ENCODE measurements around the gene PRDX5.

Gene PRDX5

DNA sequence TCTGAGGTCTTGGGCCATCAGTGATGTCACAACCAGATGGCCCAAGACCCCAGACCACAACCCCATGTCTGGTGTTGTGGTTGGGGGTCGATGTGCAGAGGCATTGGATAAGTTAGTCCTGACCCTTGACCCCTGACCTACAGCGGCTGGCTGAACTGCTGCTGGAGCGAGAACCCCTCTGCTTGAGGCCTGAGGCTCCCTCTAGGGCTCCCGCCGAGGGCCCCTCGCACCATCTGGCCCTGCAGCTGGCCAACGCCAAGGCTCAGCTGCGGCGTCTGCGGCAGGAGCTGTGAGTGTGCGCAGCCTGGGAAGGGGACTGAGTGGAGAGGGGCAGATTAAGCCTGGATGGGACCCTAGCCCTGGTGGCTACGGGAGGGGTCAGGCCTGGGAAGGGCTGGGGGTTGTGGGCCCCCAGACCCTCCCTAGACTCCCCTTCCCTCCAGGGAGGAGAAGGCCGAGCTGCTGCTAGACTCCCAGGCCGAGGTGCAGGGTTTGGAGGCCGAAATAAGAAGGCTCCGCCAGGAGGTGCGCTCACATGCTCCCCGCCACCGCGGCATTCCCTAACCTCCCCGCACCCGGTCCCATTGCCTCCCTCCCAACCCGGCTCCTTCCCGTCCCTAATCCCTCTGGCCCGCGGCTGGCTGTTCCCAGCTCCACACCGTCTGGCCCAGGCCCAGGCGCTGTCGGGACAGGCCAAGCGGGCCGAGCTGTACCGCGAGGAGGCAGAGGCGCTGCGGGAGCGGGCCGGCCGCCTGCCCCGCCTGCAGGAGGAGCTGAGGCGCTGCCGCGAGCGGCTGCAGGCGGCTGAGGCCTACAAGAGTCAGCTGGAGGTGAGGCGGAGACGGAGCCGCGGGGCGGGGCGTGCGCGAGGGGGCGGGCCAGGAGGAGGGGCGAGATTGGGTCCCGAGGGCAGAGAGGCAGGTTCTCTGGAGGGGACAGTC lies 24.2 kb downstream of the PRDX5 start:
- peaks cover 13% of the 10 kb centered on the region for H3K4me1 ChIP-seq (ENCODE audit: insufficient read depth, low read length, poor library complexity, severe bottlenecking)
- H3K4me3 ChIP-seq (ENCODE audit: low read length, poor library complexity, severe bottlenecking), result no peak overlapping the region
- H3K9me2 ChIP-seq (replicated peaks; ENCODE audit: low read depth, low read length), result no peaks in the 10 kb centered on the region
- peaks cover 21% of the 10 kb centered on the region; the same call in 1 of the 2 replicates for H3K79me2 ChIP-seq (ENCODE audit: insufficient read depth, low read length)
- TF ChIP-seq, protein P1, sequence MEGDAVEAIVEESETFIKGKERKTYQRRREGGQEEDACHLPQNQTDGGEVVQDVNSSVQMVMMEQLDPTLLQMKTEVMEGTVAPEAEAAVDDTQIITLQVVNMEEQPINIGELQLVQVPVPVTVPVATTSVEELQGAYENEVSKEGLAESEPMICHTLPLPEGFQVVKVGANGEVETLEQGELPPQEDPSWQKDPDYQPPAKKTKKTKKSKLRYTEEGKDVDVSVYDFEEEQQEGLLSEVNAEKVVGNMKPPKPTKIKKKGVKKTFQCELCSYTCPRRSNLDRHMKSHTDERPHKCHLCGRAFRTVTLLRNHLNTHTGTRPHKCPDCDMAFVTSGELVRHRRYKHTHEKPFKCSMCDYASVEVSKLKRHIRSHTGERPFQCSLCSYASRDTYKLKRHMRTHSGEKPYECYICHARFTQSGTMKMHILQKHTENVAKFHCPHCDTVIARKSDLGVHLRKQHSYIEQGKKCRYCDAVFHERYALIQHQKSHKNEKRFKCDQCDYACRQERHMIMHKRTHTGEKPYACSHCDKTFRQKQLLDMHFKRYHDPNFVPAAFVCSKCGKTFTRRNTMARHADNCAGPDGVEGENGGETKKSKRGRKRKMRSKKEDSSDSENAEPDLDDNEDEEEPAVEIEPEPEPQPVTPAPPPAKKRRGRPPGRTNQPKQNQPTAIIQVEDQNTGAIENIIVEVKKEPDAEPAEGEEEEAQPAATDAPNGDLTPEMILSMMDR (conservative IDR thresholded peaks at IDR 0.05; ENCODE audit: low read length), result no peak
- no peak for TF ChIP-seq EZH2phosphoT487 (IDR thresholded peaks at IDR 0.05; ENCODE audit: borderline replicate concordance)
- H3K4me2 ChIP-seq (ENCODE audit: low read depth, low read length, poor library complexity, severe bottlenecking), result no peak overlapping the region
- peaks cover 22% of the 10 kb centered on the region for H4K20me1 ChIP-seq (ENCODE audit: insufficient read depth, low read length, poor library complexity, severe bottlenecking)
- H2AFZ ChIP-seq (ENCODE audit: low read length), result no peak overlapping the region
- no peaks in the 10 kb centered on the region for H3F3A ChIP-seq (ENCODE audit: low read depth)
- no peaks in the 10 kb centered on the region for H3K27me3 ChIP-seq (ENCODE audit: insufficient read depth, low read length, poor library complexity, severe bottlenecking)
- no peaks in the 10 kb centered on the region for H3K9me3 ChIP-seq (ENCODE audit: insufficient read depth, low read depth, low read length)
- no peak overlapping the region for H3K9ac ChIP-seq (ENCODE audit: low read depth, low read length, poor library complexity, severe bottlenecking)
- no peaks in the 10 kb centered on the region; the same call in 1 of the 2 replicates for H3K36me3 ChIP-seq (ENCODE audit: insufficient read depth, low read length)

DNA sequence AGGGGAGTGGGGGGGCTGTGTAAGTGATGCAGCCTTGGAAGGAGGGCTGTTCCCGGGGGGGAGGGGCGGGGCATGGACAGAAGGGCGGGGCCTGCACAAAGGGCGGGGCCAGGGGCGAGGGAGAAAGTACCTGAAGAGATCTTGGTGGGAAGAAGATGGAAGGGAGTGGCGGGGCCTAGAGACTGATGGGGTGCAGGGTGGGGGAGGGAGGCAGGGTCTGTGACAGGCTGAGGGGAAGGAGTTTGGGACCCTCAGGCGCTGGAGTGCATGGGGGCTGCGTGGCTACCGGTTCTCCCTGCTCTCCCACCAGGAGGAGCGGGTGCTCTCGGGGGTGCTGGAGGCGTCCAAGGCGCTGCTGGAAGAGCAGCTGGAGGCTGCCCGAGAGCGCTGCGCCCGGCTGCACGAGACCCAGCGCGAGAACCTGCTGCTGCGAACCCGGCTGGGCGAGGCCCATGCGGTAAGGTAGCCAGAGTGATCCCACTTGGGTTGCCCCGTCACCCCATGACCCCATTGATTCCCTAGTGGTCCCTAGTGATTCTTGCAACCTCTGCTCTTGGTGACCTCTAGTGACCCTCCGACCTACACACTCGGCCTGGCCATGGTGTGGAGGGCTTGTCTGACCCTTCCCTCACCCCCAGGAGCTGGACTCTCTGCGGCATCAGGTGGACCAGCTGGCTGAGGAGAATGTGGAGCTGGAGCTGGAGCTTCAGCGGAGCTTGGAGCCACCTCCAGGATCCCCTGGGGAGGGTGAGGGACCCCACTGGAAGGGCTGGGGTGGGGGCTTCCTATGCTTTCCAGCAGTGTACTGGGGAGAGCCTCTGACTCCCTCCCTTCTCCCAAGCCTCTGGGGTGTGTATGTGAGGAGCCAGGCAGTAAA lies 25.2 kb downstream of the PRDX5 start:
- peaks cover 22% of the 10 kb centered on the region for H4K20me1 ChIP-seq (ENCODE audit: insufficient read depth, low read length, poor library complexity, severe bottlenecking)
- no peaks in the 10 kb centered on the region for H3K27me3 ChIP-seq (ENCODE audit: insufficient read depth, low read length, poor library complexity, severe bottlenecking)
- no peak overlapping the region for H2AFZ ChIP-seq (ENCODE audit: low read length)
- H3K4me1 ChIP-seq (ENCODE audit: insufficient read depth, low read length, poor library complexity, severe bottlenecking), result peaks cover 16% of the 10 kb centered on the region
- no peak overlapping the region for H3K9ac ChIP-seq (ENCODE audit: low read depth, low read length, poor library complexity, severe bottlenecking)
- no peaks in the 10 kb centered on the region for H3K9me3 ChIP-seq (ENCODE audit: insufficient read depth, low read depth, low read length)
- TF ChIP-seq EZH2phosphoT487 (IDR thresholded peaks at IDR 0.05; ENCODE audit: borderline replicate concordance), result no peak
- TF ChIP-seq, protein P1 (conservative IDR thresholded peaks at IDR 0.05; ENCODE audit: low read length), result no peak
- no peak overlapping the region for H3K4me2 ChIP-seq (ENCODE audit: low read depth, low read length, poor library complexity, severe bottlenecking)
- peaks cover 21% of the 10 kb centered on the region; the same call in 1 of the 2 replicates for H3K79me2 ChIP-seq (ENCODE audit: insufficient read depth, low read length)
- no peak overlapping the region for H3K4me3 ChIP-seq (ENCODE audit: low read length, poor library complexity, severe bottlenecking)
- no peaks in the 10 kb centered on the region for H3K9me2 ChIP-seq (replicated peaks; ENCODE audit: low read depth, low read length)
- no peaks in the 10 kb centered on the region for H3F3A ChIP-seq (ENCODE audit: low read depth)
- no peaks in the 10 kb centered on the region; the same call in 1 of the 2 replicates for H3K36me3 ChIP-seq (ENCODE audit: insufficient read depth, low read length)

DNA sequence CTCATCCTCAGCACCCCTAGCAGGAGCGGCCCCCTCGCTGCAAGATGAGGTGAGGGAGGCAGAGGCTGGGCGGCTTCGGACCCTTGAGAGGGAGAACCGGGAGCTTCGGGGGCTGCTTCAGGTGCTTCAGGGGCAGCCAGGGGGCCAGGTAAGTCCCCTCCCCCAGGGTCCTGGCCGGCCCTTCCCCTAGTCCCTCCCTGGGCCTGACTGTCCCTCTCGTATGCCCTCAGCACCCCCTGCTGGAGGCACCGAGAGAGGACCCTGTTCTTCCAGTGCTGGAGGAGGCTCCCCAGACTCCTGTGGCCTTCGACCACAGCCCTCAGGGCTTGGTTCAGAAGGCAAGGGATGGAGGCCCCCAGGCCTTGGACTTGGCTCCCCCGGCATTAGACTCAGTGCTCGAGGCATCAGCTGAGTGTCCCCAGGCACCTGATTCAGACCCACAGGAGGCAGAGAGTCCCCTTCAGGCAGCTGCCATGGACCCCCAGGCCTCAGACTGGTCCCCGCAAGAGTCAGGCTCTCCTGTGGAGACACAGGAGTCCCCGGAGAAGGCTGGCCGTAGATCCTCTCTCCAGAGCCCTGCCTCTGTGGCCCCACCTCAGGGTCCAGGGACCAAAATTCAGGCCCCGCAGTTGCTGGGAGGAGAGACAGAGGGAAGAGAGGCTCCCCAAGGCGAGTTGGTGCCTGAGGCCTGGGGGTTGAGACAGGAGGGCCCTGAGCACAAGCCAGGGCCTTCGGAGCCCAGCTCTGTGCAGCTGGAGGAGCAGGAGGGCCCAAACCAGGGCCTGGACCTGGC lies 26.0 kb downstream of the PRDX5 start:
- no peaks in the 10 kb centered on the region for H3K9me2 ChIP-seq (replicated peaks; ENCODE audit: low read depth, low read length)
- no peaks in the 10 kb centered on the region for H3K27me3 ChIP-seq (ENCODE audit: insufficient read depth, low read length, poor library complexity, severe bottlenecking)
- TF ChIP-seq, protein P1 (conservative IDR thresholded peaks at IDR 0.05; ENCODE audit: low read length), result peak; percentile 51
- no peak for TF ChIP-seq EZH2phosphoT487 (IDR thresholded peaks at IDR 0.05; ENCODE audit: borderline replicate concordance)
- H3K9me3 ChIP-seq (ENCODE audit: insufficient read depth, low read depth, low read length), result no peaks in the 10 kb centered on the region
- H3F3A ChIP-seq (ENCODE audit: low read depth), result no peaks in the 10 kb centered on the region
- H4K20me1 ChIP-seq (ENCODE audit: insufficient read depth, low read length, poor library complexity, severe bottlenecking), result peaks cover 22% of the 10 kb centered on the region
- H3K4me3 ChIP-seq (ENCODE audit: low read length, poor library complexity, severe bottlenecking), result no peak overlapping the region
- H3K79me2 ChIP-seq (ENCODE audit: insufficient read depth, low read length), result peaks cover 19% of the 10 kb centered on the region; the same call in 1 of the 2 replicates
- no peak overlapping the region for H3K9ac ChIP-seq (ENCODE audit: low read depth, low read length, poor library complexity, severe bottlenecking)
- H3K4me1 ChIP-seq (ENCODE audit: insufficient read depth, low read length, poor library complexity, severe bottlenecking), result peaks cover 22% of the 10 kb centered on the region
- no peak overlapping the region for H3K4me2 ChIP-seq (ENCODE audit: low read depth, low read length, poor library complexity, severe bottlenecking)
- no peaks in the 10 kb centered on the region; the same call in 1 of the 2 replicates for H3K36me3 ChIP-seq (ENCODE audit: insufficient read depth, low read length)
- no peak overlapping the region for H2AFZ ChIP-seq (ENCODE audit: low read length)
